Stimulated activated naive CD8-positive, alpha-beta T cell treated with anti-CD3 and anti-CD28 coated beads, Interleukin-15, amount 100 ng/mL, for 72 hours (primary cell): ENCODE data around the gene HNF1A.

Source experiments
- ATAC-seq: fragments of 150-1000 bp; cut with Tn5 transposase; 2 replicates; pipeline ENCODE4 v1.10.0; 2021; ENCODE audit warnings: mild to moderate bottlenecking, moderate library complexity
- DNase-seq, 2 donors: peaks; one replicate each; pipeline ENCODE4 v3.0.0; 2021 to 2022
- H3K27ac Mint-ChIP-seq, 2 donors: one replicate each; pipeline ENCODE4 v1.8.0; 2022; ENCODE audit warnings: mild to moderate bottlenecking in 2 of 2, mixed read lengths in 2 of 2, moderate library complexity in 2 of 2
- H3K27me3 Mint-ChIP-seq: one replicate; pipeline ENCODE4 v1.8.0; 2022; ENCODE audit warnings: mixed read lengths
- H3K4me1 Mint-ChIP-seq: one replicate; pipeline ENCODE4 v1.8.0; 2022; ENCODE audit warnings: mild to moderate bottlenecking, mixed read lengths
- H3K4me3 Mint-ChIP-seq, 2 donors: one replicate each; pipeline ENCODE4 v1.8.0; 2022; ENCODE audit warnings: mild to moderate bottlenecking in 2 of 2, mixed read lengths in 2 of 2, moderate library complexity in 1 of 2
- H3K9me3 Mint-ChIP-seq, 2 donors: one replicate each; pipeline ENCODE4 v1.8.0; 2022; ENCODE audit warnings: mixed read lengths in 2 of 2

Gene HNF1A

GRCh38 chr12:120977531-120978295 is 630 bp upstream of the HNF1A start:
- no peak for DNase-seq
- Mint-ChIP-seq H3K4me1 (no peaks in the 10 kb centered on the region), H3K4me3 (no peak overlapping the region), H3K27me3 (no peaks in the 10 kb centered on the region), H3K27ac (no peak overlapping the region), H3K9me3 (no peaks in the 10 kb centered on the region)
- ATAC-seq: no peak

GRCh38 chr12:120979220-120979861 is 998 bp downstream of the HNF1A start:
- DNase-seq: no peak
- no peak overlapping the region for H3K4me3 Mint-ChIP-seq
- H3K9me3 Mint-ChIP-seq: no peaks in the 10 kb centered on the region
- H3K27ac Mint-ChIP-seq: no peak overlapping the region
- H3K4me1 Mint-ChIP-seq: no peaks in the 10 kb centered on the region
- no peaks in the 10 kb centered on the region for H3K27me3 Mint-ChIP-seq
- ATAC-seq: no peak

- Mint-ChIP-seq H3K27ac (no peak overlapping the region), H3K4me1 (no peaks in the 10 kb centered on the region), H3K9me3 (no peaks in the 10 kb centered on the region)
These were observed 1.7 kb downstream of the HNF1A start for GRCh38 chr12:120979862-120980696.

GRCh38 chr12:120980800-120981368 is 2.5 kb downstream of the HNF1A start:
- H3K27ac Mint-ChIP-seq: no peak overlapping the region
- no peak overlapping the region for H3K4me3 Mint-ChIP-seq
- ATAC-seq: no peak
- H3K4me1 Mint-ChIP-seq: no peaks in the 10 kb centered on the region
- H3K27me3 Mint-ChIP-seq: no peaks in the 10 kb centered on the region
- no peak for DNase-seq
- H3K9me3 Mint-ChIP-seq: no peaks in the 10 kb centered on the region

More at GRCh38 chr12:120979862-120980696, 1.7 kb downstream of the HNF1A start:
- Mint-ChIP-seq H3K4me3 (no peak overlapping the region), H3K27me3 (no peaks in the 10 kb centered on the region)
- DNase-seq: no peak
- ATAC-seq: no peak

- no peaks in the 10 kb centered on the region for H3K4me1 Mint-ChIP-seq
- no peaks in the 10 kb centered on the region for H3K27me3 Mint-ChIP-seq
- no peak overlapping the region for H3K27ac Mint-ChIP-seq
- no peaks in the 10 kb centered on the region for H3K9me3 Mint-ChIP-seq
- no peak overlapping the region for H3K4me3 Mint-ChIP-seq
- ATAC-seq: no peak
- no peak for DNase-seq
These were observed 3.1 kb downstream of the HNF1A start for GRCh38 chr12:120981407-120981941.

GRCh38 chr12:120982659-120983058 is 4.3 kb downstream of the HNF1A start:
- Mint-ChIP-seq H3K27me3 (no peaks in the 10 kb centered on the region), H3K9me3 (no peaks in the 10 kb centered on the region), H3K4me1 (no peaks in the 10 kb centered on the region), H3K27ac (no peak overlapping the region), H3K4me3 (no peak overlapping the region)
- ATAC-seq: no peak
- no peak for DNase-seq

- Mint-ChIP-seq H3K4me1 (no peaks in the 10 kb centered on the region), H3K9me3 (peaks cover 0 to 5% of the 10 kb centered on the region in 2 donors), H3K27me3 (no peaks in the 10 kb centered on the region), H3K4me3 (no peak overlapping the region), H3K27ac (no peak overlapping the region)
- no peak for DNase-seq
- ATAC-seq: no peak
These were observed 5.4 kb downstream of the HNF1A start for GRCh38 chr12:120983759-120984158.

- H3K27ac Mint-ChIP-seq: peak overlapping the region; percentile 12 to 20
- no peak overlapping the region for H3K4me3 Mint-ChIP-seq
- ATAC-seq: no peak
- no peaks in the 10 kb centered on the region for H3K4me1 Mint-ChIP-seq
- no peak for DNase-seq
- peaks cover 0 to 5% of the 10 kb centered on the region in 2 donors for H3K9me3 Mint-ChIP-seq
- H3K27me3 Mint-ChIP-seq: no peaks in the 10 kb centered on the region
These were observed 6.1 kb downstream of the HNF1A start for GRCh38 chr12:120984351-120984898.

- peaks cover 5% of the 10 kb centered on the region for H3K27me3 Mint-ChIP-seq
- no peak overlapping the region for H3K27ac Mint-ChIP-seq
- peaks cover 0 to 5% of the 10 kb centered on the region in 2 donors for H3K9me3 Mint-ChIP-seq
- DNase-seq (no peak), ATAC-seq (no peak)
- no peaks in the 10 kb centered on the region for H3K4me1 Mint-ChIP-seq
- no peak overlapping the region for H3K4me3 Mint-ChIP-seq
These were observed 9.9 kb downstream of the HNF1A start for GRCh38 chr12:120988234-120988633.

- Mint-ChIP-seq H3K9me3 (peaks cover 0 to 5% of the 10 kb centered on the region in 2 donors), H3K27ac (no peak overlapping the region), H3K27me3 (peaks cover 8% of the 10 kb centered on the region), H3K4me3 (no peak overlapping the region), H3K4me1 (no peaks in the 10 kb centered on the region)
- DNase-seq (no peak), ATAC-seq (no peak)
These were observed 10.3 kb downstream of the HNF1A start for GRCh38 chr12:120988658-120989057.

GRCh38 chr12:120989687-120990086 is 11.3 kb downstream of the HNF1A start:
- Mint-ChIP-seq H3K27ac (no peak overlapping the region), H3K4me3 (no peak overlapping the region), H3K27me3 (peaks cover 11% of the 10 kb centered on the region), H3K9me3 (peaks cover under 1 to 6% of the 10 kb centered on the region in 2 donors), H3K4me1 (no peaks in the 10 kb centered on the region)
- ATAC-seq (no peak), DNase-seq (no peak)

- Mint-ChIP-seq H3K4me3 (no peak overlapping the region), H3K27me3 (peaks cover 20% of the 10 kb centered on the region), H3K9me3 (peaks cover 9 to 15% of the 10 kb centered on the region in 2 donors), H3K27ac (peak overlapping the region in 1 of 2 donors; percentile 73), H3K4me1 (no peaks in the 10 kb centered on the region)
- DNase-seq (no peak), ATAC-seq (no peak)
These were observed 12.2 kb downstream of the HNF1A start for GRCh38 chr12:120990487-120991055.

GRCh38 chr12:120991965-120992364 is 13.6 kb downstream of the HNF1A start:
- Mint-ChIP-seq H3K9me3 (peaks cover 11 to 15% of the 10 kb centered on the region in 2 donors), H3K27me3 (peaks cover 23% of the 10 kb centered on the region)

GRCh38 chr12:120992989-120993388 is 14.6 kb downstream of the HNF1A start:
- no peak overlapping the region for H3K27ac Mint-ChIP-seq
- H3K9me3 Mint-ChIP-seq: peaks cover 11 to 15% of the 10 kb centered on the region in 2 donors
- DNase-seq: no peak

More at GRCh38 chr12:120991965-120992364, 13.6 kb downstream of the HNF1A start:
- DNase-seq (no peak), ATAC-seq (no peak)
- no peaks in the 10 kb centered on the region for H3K4me1 Mint-ChIP-seq
- H3K4me3 Mint-ChIP-seq: no peak overlapping the region
- H3K27ac Mint-ChIP-seq: no peak overlapping the region

GRCh38 chr12:120993496-120993895 is 15.2 kb downstream of the HNF1A start:
- Mint-ChIP-seq H3K27ac (no peak overlapping the region), H3K4me1 (no peaks in the 10 kb centered on the region), H3K4me3 (no peak overlapping the region), H3K27me3 (peaks cover 23% of the 10 kb centered on the region), H3K9me3 (peaks cover 10 to 11% of the 10 kb centered on the region in 2 donors)
- ATAC-seq (no peak), DNase-seq (no peak)

More at GRCh38 chr12:120992989-120993388, 14.6 kb downstream of the HNF1A start:
- no peak overlapping the region for H3K4me3 Mint-ChIP-seq
- peaks cover 23% of the 10 kb centered on the region for H3K27me3 Mint-ChIP-seq
- no peaks in the 10 kb centered on the region for H3K4me1 Mint-ChIP-seq
- no peak for ATAC-seq
